Measurements from ENCODE around the gene CADM3. TPM values are rescaled to one million over a fixed set of nuclear protein-coding genes. Genes with fewer than 3 reads are reported as not detected.

The CADM3 gene
- total RNA-seq, 1 donor from 2014 or later: 0.35 TPM

GRCh38 chr1:159175571-159175970 is 4.2 kb downstream of the CADM3 start:
- no peaks in the 10 kb centered on the region for H3K36me3 Mint-ChIP-seq (ENCODE audit: low read depth)
- DNase-seq (ENCODE audit: low spot score): no peak
- no peak overlapping the region for H3K4me3 Mint-ChIP-seq (ENCODE audit: unreplicated experiment)
- TF ChIP-seq, protein P1, sequence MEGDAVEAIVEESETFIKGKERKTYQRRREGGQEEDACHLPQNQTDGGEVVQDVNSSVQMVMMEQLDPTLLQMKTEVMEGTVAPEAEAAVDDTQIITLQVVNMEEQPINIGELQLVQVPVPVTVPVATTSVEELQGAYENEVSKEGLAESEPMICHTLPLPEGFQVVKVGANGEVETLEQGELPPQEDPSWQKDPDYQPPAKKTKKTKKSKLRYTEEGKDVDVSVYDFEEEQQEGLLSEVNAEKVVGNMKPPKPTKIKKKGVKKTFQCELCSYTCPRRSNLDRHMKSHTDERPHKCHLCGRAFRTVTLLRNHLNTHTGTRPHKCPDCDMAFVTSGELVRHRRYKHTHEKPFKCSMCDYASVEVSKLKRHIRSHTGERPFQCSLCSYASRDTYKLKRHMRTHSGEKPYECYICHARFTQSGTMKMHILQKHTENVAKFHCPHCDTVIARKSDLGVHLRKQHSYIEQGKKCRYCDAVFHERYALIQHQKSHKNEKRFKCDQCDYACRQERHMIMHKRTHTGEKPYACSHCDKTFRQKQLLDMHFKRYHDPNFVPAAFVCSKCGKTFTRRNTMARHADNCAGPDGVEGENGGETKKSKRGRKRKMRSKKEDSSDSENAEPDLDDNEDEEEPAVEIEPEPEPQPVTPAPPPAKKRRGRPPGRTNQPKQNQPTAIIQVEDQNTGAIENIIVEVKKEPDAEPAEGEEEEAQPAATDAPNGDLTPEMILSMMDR (IDR thresholded peaks at IDR 0.05): no peak
- no peak overlapping the region for H3K27ac Mint-ChIP-seq (ENCODE audit: unreplicated experiment)
- H3K9me3 Mint-ChIP-seq (ENCODE audit: low read depth): no peaks in the 10 kb centered on the region
- H3K4me1 Mint-ChIP-seq (ENCODE audit: low read depth): peaks cover 5% of the 10 kb centered on the region
- peaks cover 39% of the 10 kb centered on the region for H3K27me3 Mint-ChIP-seq (ENCODE audit: low read depth)

GRCh38 chr1:159177272-159177907 is 6.0 kb downstream of the CADM3 start:
- H3K27me3 Mint-ChIP-seq (ENCODE audit: low read depth): peaks cover 37% of the 10 kb centered on the region
- DNase-seq (ENCODE audit: low spot score): no peak
- no peaks in the 10 kb centered on the region for H3K36me3 Mint-ChIP-seq (ENCODE audit: low read depth)
- no peak overlapping the region for H3K27ac Mint-ChIP-seq (ENCODE audit: unreplicated experiment)
- TF ChIP-seq, protein P1 (IDR thresholded peaks at IDR 0.05): no peak
- no peaks in the 10 kb centered on the region for H3K4me1 Mint-ChIP-seq (ENCODE audit: low read depth)
- no peaks in the 10 kb centered on the region for H3K9me3 Mint-ChIP-seq (ENCODE audit: low read depth)
- no peak overlapping the region for H3K4me3 Mint-ChIP-seq (ENCODE audit: unreplicated experiment)

DNA sequence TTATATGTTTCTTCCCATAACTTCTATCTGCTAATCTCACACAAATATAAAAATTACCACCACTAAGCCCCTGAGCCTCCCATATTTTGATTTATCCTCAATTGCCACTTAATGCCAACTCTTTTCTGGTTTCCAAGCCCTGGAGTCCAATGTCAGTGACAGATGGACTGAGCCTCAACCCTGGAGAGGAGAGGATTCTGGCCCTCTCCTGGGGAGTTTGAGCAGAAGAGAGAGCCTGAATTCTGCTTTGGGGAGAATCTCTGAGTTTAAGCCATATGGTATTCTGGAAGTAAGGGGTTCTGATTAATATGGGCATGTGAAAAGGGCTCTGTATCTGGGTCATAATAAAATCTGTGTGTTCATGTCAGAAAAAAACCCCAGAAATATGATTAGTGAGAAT is 8.5 kb downstream of the CADM3 start:
- Mint-ChIP-seq H3K4me1 (ENCODE audit: low read depth) (no peaks in the 10 kb centered on the region), H3K27ac (ENCODE audit: unreplicated experiment) (no peak overlapping the region), H3K4me3 (ENCODE audit: unreplicated experiment) (no peak overlapping the region), H3K36me3 (ENCODE audit: low read depth) (no peaks in the 10 kb centered on the region), H3K9me3 (ENCODE audit: low read depth) (no peaks in the 10 kb centered on the region), H3K27me3 (ENCODE audit: low read depth) (peaks cover 24% of the 10 kb centered on the region)
- no peak for DNase-seq (ENCODE audit: low spot score)
- TF ChIP-seq, protein P1 (IDR thresholded peaks at IDR 0.05): no peak

GRCh38 chr1:159180516-159180915 is 9.1 kb downstream of the CADM3 start:
- no peaks in the 10 kb centered on the region for H3K9me3 Mint-ChIP-seq (ENCODE audit: low read depth)
- no peaks in the 10 kb centered on the region for H3K36me3 Mint-ChIP-seq (ENCODE audit: low read depth)
- no peak overlapping the region for H3K27ac Mint-ChIP-seq (ENCODE audit: unreplicated experiment)
- H3K4me3 Mint-ChIP-seq (ENCODE audit: unreplicated experiment): no peak overlapping the region
- no peak for DNase-seq (ENCODE audit: low spot score)
- no peaks in the 10 kb centered on the region for H3K4me1 Mint-ChIP-seq (ENCODE audit: low read depth)
- peaks cover 21% of the 10 kb centered on the region for H3K27me3 Mint-ChIP-seq (ENCODE audit: low read depth)
- TF ChIP-seq, protein P1 (IDR thresholded peaks at IDR 0.05): no peak

GRCh38 chr1:159181328-159182024 is 10.1 kb downstream of the CADM3 start:
- DNase-seq (ENCODE audit: low spot score): no peak
- Mint-ChIP-seq H3K4me1 (ENCODE audit: low read depth) (no peaks in the 10 kb centered on the region), H3K9me3 (ENCODE audit: low read depth) (no peaks in the 10 kb centered on the region), H3K27ac (ENCODE audit: unreplicated experiment) (no peak overlapping the region), H3K27me3 (ENCODE audit: low read depth) (peaks cover 28% of the 10 kb centered on the region), H3K36me3 (ENCODE audit: low read depth) (no peaks in the 10 kb centered on the region), H3K4me3 (ENCODE audit: unreplicated experiment) (no peak overlapping the region)
- TF ChIP-seq, protein P1 (IDR thresholded peaks at IDR 0.05): no peak

Measured in chondrocyte (in vitro differentiated cells).